ENCODE results near the gene PHKB. TPM values are rescaled to one million over a fixed set of nuclear protein-coding genes. Genes with fewer than 3 reads are reported as not detected.
A peak's percentile ranks its signal among the peaks of the same experiment; 100 is the strongest.
"Not testable (repeated sequence)": the region's sequence is repeated elsewhere in the genome, so short reads cannot be mapped to it uniquely, and the experiment has no call there.

PHKB gene
- 34.2 TPM for total RNA-seq

DNA sequence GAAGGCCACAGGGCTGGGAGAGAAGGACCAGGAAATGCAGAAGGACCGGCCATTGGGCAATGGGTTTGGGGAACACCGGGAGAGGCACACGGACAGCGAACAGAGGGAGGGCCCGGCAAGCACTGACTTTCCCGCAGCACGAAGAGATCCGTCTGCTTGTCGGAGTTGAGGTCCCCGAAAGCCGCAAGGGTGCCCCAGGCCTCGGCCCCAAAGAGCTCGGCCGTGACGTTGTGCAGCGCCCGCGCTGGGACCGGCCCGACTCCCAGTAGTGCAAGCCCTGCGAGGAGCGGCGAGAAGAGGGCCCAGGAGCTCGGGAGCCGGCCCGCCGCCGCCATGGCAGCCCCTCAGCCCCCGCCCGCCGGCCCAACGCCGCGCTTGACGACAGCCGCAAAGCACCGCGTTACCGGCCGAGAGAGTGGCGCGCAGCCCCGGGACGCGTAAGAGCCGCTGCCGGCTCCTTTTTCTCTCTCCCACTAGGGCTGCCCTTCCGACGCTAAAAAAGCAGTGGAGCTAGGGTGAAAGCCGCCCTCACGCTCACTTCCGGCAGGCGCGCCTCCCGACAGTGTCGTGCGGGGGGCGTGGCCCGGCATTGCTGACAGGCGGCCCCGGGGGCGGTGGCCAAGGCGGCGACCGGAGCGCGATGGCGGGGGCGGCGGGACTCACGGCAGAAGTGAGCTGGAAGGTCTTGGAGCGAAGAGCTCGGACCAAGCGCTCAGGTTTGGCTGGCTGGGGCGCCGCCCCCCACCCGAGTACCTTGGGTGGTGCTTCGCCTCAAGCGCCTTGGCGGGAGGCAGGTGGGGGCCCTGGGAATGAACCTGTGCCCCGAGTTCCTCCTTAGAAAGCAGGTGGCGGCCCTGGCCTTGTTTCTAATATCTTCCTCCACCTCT lies at the start of gene PHKB, which contains the start of gene ITFG1:
TSS of gene PHKB (plus strand) at position 621 of the 887 bp plus-strand sequence. CDS start at position 641, 20 bp downstream.
TSS of gene ITFG1 (minus strand) at position 353 of the 887 bp plus-strand sequence. CDS start at position 335, 18 bp downstream.
- peak; percentile 95 for DNase-seq (ENCODE audit: low spot score)
- ATAC-seq = peak; percentile 96

DNA sequence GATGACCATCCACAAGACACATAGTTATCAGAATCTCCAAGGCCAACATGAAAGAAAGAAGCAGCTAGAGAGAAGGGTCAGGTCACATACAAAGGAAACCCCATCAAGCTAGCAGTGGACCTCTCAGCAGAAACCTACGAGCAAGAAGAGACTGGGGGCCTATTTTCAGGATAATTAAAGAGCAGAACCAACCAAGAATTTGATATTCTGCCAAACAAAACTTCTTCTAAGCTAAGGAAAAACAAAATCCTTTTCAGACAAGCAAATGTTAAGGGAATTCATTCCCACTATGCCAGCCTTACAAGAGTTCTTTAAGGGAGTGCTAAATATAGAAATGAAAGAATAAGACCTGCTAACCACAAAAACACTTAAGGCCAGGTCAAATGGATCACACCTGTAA lies 48.1 kb upstream of the PHKB start:
- no peak for DNase-seq (ENCODE audit: low spot score)
- ATAC-seq = no peak

DNA sequence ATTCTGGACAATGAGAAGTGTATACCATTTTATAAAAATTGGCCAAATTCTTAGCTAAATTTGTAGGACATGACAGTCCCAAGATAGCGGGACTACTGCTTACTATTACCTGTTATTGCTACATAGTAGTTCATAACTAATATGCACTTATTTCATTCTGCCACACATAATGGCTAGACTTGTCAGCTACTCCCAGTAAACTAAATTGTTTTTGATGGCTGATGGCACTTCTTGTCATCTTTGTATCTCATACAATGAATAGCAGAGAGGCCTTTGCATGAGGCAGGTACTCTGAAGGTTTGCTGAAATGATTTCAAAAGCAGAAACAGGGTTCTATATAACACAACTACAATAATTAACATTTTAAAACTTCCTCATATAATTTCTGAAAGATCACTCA lies 44.3 kb upstream of the PHKB start:
- DNase-seq (ENCODE audit: low spot score) (no peak), ATAC-seq (no peak)

DNA sequence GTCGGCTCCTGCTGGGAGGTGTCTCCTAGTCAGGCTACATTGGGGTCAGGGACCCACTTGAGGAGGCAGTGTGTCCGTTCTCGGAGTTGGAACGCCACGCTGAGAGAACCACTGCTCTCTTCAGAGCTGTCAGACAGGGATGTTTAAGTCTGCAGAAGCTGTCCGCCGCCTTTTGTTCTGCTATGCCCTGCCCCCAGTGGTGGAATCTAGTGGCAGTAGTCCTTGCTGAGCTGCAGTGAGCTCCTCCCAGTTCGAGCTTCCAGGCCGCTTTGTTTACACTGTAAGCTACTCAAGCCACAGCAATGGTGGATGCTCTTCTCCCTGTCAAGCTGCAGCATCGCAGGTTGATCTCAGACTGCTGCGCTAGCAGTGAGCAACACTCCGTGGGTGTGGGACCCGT lies 36.3 kb upstream of the PHKB start:
- DNase-seq (ENCODE audit: low spot score) (no peak), ATAC-seq (no peak)

DNA sequence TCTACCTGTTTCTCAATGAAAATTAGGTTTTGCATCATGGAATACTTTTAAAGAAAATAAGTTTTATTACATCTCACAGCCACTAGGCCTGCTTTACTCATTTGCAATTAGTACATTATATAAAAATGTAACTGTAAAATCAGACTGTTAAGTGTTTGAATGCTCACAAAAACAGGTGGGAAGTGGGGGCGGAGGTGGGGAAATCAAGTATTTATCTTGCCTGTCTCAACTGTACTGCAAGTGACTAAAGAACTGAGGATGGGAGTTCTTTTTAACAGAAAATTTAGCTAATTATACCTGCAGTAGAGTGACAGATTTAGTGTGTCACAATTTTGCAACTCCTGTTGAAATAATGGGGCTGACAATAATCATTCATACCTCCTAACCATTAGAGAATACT lies 34.3 kb upstream of the PHKB start:
- ATAC-seq (no peak), DNase-seq (ENCODE audit: low spot score) (no peak)

DNA sequence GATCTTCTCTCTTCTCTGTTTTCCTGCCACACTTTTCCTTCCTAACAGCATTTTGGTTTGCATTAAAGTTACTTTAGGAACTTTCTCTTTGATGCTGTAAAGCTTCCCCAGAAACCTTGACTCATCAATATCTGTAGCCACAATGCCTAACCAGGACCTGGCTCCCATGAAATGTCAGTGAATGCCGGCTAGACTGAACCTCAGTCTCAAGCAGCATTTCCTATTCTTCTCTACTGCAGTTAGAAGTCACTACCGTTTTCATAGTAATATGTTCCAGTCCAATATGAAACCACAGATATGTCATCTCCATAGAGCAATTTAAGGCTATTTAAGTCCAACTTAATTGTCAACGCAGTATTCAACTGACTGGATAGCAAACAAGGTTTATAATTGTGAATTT lies 29.2 kb upstream of the PHKB start:
- no peak for ATAC-seq
- DNase-seq (ENCODE audit: low spot score) = no peak

DNA sequence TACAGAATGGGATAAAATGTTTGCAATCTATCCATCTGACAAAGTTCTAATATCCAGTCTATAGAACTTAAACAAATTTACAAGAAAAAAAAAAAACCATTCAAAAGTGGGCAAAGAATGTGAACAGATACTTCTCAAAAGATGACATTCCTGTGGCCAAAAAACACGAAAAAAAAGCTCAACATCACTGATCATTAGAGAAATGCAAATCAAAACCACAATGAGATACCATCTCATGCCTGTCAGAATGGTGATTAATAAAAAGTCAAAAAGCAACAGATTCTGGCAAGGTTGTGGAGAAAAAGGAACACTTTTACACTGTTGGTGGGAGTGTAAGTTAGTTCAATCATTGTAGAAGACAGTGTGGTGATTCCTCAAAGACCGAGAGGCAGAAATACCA lies 26.9 kb upstream of the PHKB start:
- not testable (repeated sequence) for DNase-seq (ENCODE audit: low spot score); ATAC-seq

DNA sequence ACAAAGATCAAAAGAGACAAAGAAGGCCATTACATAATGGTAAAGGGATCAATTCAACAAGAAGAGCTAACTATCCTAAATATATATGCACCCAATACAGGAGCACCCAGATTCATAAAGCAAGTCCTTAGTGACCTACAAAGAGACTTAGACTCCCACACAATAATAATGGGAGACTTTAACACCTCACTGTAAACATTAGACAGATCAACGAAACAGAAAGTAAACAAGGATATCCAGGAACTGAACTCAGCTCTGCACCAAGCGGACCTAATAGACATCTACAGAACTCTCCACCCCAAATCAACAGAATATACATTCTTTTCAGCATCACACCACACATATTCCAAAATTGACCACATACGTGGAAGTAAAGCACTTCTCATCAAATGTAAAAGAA lies 21.1 kb upstream of the PHKB start:
- ATAC-seq; DNase-seq (ENCODE audit: low spot score): not testable (repeated sequence)

DNA sequence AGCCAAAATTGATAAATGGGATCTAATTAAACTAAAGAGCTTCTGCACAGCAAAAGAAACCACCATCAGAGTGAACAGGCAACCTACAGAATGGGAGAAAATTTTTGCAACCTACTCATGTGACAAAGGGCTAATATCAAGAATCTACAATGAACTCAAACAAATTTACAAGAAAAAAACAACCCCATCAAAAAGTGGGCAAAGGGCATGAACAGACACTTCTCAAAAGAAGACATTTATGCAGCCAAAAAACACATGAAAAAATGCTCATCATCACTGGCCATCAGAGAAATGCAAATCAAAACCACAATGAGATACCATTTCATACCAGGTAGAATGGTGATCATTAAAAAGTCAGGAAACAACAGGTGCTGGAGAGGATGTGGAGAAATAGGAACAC lies 18.2 kb upstream of the PHKB start:
- DNase-seq (ENCODE audit: low spot score); ATAC-seq: not testable (repeated sequence)

DNA sequence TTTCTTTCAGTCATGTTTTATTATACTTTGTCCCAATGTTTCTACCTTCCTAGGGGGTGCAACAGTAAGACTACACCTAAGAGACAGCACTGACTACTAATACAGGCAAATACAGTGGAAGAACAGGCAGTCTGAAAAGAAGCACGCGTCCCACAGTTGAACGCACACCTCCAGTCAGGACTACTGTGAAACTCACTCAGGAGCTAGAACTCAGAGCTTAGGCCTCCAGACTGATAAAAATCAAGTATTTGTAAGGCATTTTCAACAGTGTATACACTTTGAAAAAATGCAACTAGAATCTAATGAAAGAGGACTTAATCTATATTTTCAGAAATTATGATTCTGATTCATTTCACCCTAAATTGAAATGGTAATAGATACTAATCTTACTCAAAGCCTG lies 14.7 kb upstream of the PHKB start:
- no peak for ATAC-seq
- DNase-seq (ENCODE audit: low spot score) = no peak

DNA sequence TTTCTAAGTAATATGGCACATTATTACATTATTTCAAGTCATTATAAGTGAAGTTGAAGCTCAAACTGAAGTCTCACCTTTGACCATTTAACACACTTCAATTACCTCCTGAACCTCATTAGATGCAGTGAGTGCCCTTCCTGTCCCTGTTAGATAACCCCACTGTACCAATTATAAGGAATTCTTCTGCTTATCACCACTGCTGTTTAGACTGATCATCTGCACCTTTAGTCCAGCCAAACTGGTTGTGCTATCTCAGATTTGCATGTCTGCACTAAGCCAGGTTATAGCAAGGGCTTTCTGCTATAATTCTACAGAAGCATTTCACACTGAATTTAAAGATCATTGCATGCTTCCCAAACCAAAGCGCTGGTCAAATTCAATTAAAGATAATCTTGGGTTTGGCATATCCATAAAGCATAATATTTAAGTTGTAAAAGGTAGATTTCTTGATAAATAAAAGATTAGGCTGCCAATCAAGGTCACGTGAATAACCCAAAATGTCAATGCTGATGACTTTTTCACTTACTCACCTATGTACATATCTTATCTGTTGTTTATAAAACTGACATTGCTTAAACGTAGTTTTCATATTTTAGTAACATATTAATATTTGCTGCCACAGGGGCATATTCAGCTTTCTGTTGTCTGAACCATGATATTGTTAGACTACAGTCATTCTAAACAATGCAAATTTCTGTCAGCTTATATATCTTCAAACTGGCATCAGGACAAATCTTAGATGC lies 12.1 kb upstream of the PHKB start:
- no peak for DNase-seq (ENCODE audit: low spot score)
- ATAC-seq = no peak

DNA sequence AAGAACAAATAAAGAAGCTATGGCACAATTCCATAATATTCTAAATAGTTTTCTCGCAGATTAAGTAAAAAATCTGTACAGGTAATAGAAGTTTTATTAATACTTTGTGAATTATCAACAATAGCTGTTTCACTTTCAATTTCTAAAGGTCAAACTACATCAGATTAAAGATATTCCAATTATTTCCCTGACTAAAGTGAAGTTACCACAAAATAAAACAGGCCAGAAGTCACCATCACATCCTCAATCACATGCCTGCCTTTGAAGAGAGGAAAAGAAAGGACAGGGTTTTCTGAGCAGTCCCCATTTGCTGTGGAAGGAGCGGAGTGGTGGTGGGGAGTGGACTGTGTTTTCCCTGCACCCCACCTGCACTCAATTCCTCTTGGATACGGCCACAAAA lies 11.3 kb upstream of the PHKB start:
- no peak for ATAC-seq

DNA sequence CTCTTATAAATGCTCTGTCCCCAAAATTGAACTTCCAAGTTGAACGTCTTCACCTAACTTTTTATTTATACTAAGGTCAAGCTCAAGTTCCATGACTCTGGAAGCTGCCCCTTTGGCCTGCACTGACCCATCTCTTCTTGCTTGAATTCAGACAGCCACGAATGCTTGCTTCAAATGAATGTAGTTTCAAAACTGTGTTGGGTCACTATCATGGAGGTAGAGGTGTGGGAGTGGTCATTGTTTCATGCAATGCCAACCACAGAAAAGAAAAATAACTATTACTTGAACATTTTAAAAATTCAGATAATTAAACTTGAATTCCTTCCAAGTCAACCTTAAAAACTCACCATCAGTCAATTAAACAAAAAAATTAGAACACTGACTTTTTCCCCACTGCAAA lies 2.8 kb upstream of the PHKB start:
- no peak for DNase-seq (ENCODE audit: low spot score)

More for the DNA sequence above, 11.3 kb upstream of the PHKB start:
- no peak for DNase-seq (ENCODE audit: low spot score)

DNA sequence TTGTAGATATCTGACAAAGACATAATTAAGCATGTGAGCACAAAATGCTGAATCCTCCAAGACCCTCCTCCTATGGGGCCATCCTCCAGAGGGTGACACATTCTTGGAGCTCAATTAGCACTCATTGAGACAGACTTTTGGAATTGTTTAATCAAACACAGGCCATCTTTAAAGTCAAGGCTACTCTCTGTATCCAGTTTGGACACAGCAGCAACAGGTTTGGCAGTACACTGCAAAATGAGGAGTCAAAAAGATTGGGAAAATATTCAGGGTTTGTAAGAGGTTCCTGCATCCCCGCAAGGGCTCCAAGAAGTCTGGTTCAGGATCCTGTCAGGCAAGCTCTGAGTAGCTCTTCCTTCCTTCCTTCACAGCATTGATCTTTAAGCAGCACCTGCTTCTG lies 1.5 kb upstream of the PHKB start:
- ATAC-seq = no peak
- no peak for DNase-seq (ENCODE audit: low spot score)

More for the DNA sequence above, 2.8 kb upstream of the PHKB start:
- no peak for ATAC-seq

DNA sequence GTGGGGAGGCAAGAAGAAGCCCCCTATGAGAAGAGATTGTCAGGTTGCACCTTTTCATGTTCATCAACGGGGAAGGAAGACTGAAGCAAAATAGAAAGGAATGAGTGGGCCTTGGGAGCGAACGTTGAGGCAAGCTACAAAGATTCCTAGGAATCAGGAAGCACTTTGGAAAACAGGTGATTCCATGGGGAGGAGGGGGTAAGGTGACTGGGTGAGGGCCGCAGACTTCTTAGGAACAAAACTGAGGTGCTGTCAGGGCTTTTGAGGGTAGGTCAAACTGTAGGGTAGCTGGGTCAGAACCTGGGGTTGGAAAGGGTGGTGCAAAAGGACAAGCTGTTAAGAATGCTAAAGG lies 796 bp upstream of the PHKB start:
- no peak for ATAC-seq
- DNase-seq (ENCODE audit: low spot score) = no peak

DNA sequence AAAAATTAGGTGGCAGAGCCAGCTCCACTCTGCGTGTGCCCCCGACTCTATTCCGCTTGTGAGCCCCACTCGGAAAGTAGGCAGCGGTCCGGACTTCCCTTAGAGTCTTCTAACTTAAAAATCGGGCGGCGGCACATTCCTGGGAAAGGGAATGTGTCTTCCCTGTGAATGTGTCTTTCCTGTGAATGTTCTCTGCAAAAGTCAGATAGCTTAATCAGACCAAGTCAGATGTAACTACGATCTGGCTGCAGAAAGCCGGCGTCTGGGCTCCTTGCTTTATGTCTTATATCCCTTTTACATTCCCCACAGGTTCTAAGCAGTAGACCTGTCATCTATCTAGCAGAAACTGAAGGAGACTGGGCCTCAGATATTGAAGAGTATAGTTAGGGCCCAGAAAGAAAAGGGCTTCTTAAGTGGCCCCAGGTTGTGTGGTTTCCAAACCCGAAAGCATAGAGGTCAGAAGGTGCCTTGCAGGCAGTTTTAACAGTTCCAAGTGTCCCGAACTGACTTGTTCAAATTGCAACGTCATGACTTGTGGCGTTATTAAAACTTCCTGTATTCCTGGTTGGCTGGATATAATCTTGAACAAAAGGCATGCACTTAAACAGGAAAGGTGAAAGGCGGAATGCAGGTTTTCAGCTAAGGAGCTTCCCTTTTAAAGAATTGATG lies 601 bp downstream of the PHKB start:
- ATAC-seq = peak; percentile 44
- DNase-seq (ENCODE audit: low spot score) = no peak

DNA sequence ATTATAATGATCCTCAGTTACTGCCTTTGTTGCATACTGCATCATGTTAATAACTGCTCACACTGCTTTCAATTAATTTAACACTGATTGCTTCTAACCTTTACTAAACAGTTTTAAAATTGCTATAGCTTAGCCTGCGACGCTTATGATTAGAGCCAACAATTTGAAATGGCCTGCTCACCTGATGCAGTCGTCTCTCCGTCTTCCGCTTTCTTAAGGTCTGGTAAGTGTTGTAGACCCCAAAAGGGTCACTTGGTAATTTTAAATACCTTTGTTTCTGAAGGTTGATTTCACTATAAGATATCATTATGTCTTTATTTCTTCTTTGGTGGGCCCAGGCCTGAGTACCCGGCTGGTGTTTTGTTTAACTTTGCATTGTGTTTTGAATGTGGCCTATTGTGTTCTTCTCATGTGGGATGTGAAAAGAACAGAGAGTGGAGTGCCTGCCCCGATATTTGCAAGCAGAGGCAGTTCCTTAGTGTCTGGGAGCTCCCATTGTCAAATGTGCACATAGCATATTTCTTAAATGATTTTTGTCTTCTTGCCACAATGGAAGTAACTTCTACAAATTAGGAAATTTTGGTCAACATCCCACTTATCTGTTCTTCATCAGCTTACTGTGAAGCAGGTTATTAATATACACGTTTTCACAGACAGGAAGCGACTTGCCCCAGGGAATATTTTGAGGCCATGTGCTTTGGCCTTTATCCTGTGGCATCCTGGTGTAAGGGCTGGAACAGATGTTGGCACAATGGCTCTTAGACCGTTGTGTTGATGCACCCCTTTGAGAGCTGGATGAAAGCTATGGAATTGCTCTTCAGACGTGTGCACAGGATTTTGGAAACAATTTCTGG lies 2.9 kb downstream of the PHKB start:
- DNase-seq (ENCODE audit: low spot score) (no peak), ATAC-seq (no peak)

DNA sequence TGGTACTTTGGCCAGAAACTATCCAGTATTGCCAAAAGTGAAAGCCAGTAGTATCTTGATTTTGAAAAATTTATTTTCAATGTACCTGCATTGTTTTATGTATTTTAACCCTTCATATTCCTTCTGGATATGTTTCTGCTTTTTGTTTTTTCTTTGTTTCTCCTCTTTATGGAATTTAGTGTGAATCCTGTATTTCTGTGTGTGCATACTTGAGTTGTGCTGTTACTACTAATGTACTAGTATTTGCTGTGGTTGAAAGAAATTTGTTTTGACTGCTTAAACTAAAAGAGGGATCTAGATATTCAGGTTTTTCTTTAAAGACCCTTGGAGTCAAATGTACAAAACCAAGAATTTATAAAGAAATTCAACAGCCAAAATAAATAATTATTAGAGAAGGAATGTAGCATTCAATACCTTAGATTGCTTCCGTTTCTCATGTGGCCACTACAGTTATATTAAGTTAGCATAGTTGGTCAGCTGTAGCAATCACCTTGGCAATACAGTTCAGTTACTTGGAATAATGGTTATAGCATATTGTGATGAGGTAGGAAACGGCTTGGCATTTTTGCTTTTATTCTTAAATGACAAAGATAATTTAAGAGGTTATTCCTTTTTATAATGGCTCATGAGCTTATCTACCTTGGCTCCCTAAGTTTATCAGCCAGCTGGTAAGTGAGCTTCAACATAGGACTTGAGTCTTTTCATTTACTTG lies 4.9 kb downstream of the PHKB start:
- no peak for ATAC-seq

DNA sequence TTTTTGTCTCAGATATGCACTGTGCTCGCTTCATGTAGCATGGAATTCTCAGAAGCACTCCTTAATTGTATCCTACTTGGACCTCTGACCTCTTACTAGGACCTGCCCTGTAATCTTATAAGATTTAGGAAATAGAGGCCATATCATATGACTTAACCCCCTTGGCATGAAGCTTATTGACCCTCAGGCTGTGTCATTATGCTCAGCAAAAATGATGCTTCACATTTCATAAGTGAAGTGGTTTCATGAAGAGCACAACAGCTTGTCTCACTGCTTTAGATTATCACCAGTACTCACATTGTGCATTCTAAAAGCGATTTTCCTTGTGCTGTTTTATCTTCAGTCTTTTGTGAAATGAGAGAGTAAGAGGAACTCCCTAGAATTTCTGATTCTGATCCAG lies 6.4 kb downstream of the PHKB start:
- ATAC-seq (no peak), DNase-seq (ENCODE audit: low spot score) (no peak)

More for the DNA sequence above, 4.9 kb downstream of the PHKB start:
- DNase-seq (ENCODE audit: low spot score) = no peak
